GM12801 (cell line): ENCODE results near the gene DCT.

Experiments used
- CTCF ChIP-seq: IDR thresholded peaks from one replicate; pipeline ENCODE4 v1.5.1; 2011; ENCODE audit warnings: control low read depth; ENCODE audit not compliant: insufficient read length; ENCODE audit errors: extremely low read depth

DCT gene

GRCh38 chr13:94412870-94413597 lies 66.4 kb downstream of the DCT start:
- TF ChIP-seq CTCF = no peak

DNA sequence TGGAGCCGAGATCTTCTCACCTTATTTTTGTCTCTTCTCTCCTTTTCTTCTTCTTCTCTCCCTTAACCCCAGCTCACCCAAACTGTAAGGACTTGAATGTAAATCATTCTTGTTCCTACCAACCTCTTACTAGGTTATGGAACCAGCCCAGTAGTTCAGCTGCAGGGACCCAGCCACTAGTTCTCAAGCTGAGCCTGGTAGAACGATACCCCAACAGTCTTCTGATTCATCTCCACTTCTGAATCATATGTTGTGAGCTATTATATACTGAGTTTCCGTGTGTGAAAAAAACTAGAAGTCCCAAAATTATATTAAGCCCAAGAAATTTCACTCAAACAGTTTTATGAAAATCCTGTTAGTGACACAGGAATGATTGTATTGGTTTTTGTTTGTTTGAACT lies 67.7 kb downstream of the DCT start:
- TF ChIP-seq CTCF = no peak

- TF ChIP-seq CTCF = no peak
These were observed 71.0 kb downstream of the DCT start for GRCh38 chr13:94408314-94409036.

GRCh38 chr13:94400874-94401273 lies 78.6 kb downstream of the DCT start:
- TF ChIP-seq CTCF = no peak

DNA sequence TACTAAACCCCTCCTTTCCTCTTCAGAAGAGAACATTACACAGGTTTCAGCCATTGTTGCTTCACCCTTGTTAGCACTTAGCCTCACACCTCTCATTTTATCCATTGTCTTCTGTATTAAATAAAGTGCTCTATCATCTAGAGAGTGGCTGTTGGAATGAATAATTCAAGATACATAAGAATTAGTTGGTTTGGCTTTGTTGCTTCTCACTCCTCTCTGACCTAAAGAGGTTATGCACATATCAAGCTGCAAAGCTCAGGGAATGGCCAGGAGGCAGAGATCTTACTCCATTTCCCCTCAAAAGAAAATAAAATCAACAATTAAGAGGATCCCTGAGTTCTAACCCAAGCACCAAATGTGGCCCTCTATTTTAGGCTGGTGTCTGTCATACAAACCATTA lies 79.7 kb downstream of the DCT start:
- no peak for TF ChIP-seq CTCF

- no peak for TF ChIP-seq CTCF
These were observed 83.6 kb downstream of the DCT start for GRCh38 chr13:94395860-94396259.

DNA sequence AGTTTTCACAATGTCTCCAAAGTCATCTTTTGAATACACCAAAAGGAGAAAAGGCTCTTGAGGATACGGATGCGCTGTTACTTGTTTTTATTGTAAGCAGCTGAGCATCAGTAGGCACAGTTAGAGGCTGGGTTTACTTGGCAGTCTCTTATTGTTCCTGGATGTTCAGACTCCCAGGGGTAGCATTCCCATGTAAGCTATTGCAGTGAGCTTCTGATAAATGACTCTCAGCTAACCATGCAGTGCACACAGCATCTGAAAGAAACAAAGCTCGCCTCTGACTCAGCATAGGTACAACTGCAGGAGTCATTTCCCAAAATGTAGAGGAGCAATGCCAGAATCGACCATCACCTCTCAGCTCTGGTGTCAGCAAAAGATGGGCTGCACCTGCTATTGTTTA lies 84.8 kb downstream of the DCT start:
- TF ChIP-seq CTCF = no peak
